ENCODE measurements around the gene C1QTNF6.

C1QTNF6 gene

DNA sequence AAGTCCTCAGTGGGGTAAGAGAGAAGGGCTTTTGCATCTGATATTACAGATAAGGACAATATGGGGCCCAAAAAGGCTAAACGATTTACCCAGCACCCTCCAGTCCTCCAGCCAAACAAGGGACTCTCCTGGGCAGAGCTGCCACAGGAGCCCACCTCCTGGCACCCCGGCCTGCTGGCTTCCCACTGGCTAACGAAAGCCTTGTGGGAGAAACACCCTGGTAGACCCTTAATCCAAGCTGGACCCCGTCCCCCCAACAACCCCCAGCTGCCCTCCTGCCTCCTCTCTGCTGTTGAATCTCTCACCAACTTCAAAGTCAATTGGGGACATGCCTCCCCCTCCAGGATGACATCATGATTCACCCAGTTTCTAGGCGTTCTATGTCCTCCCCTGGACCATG lies 10.8 kb downstream of the C1QTNF6 start:
- TF ChIP-seq GLIS3 (CRISPR knock-in tag; IDR thresholded peaks at IDR 0.05) (no peak), ESRRG (CRISPR knock-in tag; IDR thresholded peaks at IDR 0.05) (no peak), BACH2 (CRISPR knock-in tag; IDR thresholded peaks at IDR 0.05; ENCODE audit: borderline replicate concordance) (no peak), ZNF565 (CRISPR knock-in tag; conservative IDR thresholded peaks at IDR 0.05; ENCODE audit: low read depth) (no peak), ZFP30 (CRISPR knock-in tag; IDR thresholded peaks at IDR 0.05) (no peak), ZNF8 (CRISPR knock-in tag; IDR thresholded peaks at IDR 0.05) (no peak), OSR1 (CRISPR knock-in tag; IDR thresholded peaks at IDR 0.05) (no peak)
- TF ChIP-seq, protein P1, sequence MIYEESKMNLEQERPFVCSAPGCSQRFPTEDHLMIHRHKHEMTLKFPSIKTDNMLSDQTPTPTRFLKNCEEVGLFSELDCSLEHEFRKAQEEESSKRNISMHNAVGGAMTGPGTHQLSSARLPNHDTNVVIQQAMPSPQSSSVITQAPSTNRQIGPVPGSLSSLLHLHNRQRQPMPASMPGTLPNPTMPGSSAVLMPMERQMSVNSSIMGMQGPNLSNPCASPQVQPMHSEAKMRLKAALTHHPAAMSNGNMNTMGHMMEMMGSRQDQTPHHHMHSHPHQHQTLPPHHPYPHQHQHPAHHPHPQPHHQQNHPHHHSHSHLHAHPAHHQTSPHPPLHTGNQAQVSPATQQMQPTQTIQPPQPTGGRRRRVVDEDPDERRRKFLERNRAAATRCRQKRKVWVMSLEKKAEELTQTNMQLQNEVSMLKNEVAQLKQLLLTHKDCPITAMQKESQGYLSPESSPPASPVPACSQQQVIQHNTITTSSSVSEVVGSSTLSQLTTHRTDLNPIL (CRISPR knock-in tag; IDR thresholded peaks at IDR 0.05; ENCODE audit: low read depth) = no peak
- TF ChIP-seq, protein P2, sequence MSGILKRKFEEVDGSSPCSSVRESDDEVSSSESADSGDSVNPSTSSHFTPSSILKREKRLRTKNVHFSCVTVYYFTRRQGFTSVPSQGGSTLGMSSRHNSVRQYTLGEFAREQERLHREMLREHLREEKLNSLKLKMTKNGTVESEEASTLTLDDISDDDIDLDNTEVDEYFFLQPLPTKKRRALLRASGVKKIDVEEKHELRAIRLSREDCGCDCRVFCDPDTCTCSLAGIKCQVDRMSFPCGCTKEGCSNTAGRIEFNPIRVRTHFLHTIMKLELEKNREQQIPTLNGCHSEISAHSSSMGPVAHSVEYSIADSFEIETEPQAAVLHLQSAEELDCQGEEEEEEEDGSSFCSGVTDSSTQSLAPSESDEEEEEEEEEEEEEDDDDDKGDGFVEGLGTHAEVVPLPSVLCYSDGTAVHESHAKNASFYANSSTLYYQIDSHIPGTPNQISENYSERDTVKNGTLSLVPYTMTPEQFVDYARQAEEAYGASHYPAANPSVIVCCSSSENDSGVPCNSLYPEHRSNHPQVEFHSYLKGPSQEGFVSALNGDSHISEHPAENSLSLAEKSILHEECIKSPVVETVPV (CRISPR knock-in tag; IDR thresholded peaks at IDR 0.05) = no peak

GRCh38 chr22:37176464-37177061 lies 11.5 kb downstream of the C1QTNF6 start:
- TF ChIP-seq TCF4 (CRISPR knock-in tag; IDR thresholded peaks at IDR 0.05; ENCODE audit: borderline replicate concordance) (peak; percentile 52; the same call in 1 of the 2 replicates), ARNTL (CRISPR knock-in tag; IDR thresholded peaks at IDR 0.05; ENCODE audit: borderline replicate concordance, low read depth) (no peak)
- TF ChIP-seq, protein P3, sequence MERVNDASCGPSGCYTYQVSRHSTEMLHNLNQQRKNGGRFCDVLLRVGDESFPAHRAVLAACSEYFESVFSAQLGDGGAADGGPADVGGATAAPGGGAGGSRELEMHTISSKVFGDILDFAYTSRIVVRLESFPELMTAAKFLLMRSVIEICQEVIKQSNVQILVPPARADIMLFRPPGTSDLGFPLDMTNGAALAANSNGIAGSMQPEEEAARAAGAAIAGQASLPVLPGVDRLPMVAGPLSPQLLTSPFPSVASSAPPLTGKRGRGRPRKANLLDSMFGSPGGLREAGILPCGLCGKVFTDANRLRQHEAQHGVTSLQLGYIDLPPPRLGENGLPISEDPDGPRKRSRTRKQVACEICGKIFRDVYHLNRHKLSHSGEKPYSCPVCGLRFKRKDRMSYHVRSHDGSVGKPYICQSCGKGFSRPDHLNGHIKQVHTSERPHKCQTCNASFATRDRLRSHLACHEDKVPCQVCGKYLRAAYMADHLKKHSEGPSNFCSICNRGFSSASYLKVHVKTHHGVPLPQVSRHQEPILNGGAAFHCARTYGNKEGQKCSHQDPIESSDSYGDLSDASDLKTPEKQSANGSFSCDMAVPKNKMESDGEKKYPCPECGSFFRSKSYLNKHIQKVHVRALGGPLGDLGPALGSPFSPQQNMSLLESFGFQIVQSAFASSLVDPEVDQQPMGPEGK (CRISPR knock-in tag; IDR thresholded peaks at IDR 0.05; ENCODE audit: borderline replicate concordance) = no peak
- peak; percentile 88 for ATAC-seq

More for the DNA sequence above, 10.8 kb downstream of the C1QTNF6 start:
- ATAC-seq = no peak

GRCh38 chr22:37175414-37176281 lies 12.4 kb downstream of the C1QTNF6 start:
- ATAC-seq = no peak
- TF ChIP-seq TCF4 (CRISPR knock-in tag; IDR thresholded peaks at IDR 0.05; ENCODE audit: borderline replicate concordance) (no peak), RARB (CRISPR knock-in tag; IDR thresholded peaks at IDR 0.05) (no peak)
- TF ChIP-seq, protein P3 (CRISPR knock-in tag; IDR thresholded peaks at IDR 0.05; ENCODE audit: borderline replicate concordance) = no peak

- ATAC-seq = no peak
- TF ChIP-seq ZNF565 (CRISPR knock-in tag; conservative IDR thresholded peaks at IDR 0.05; ENCODE audit: low read depth) = no peak
- no peak for TF ChIP-seq SNAI2 (CRISPR knock-in tag; IDR thresholded peaks at IDR 0.05)
- TF ChIP-seq, protein P2 (CRISPR knock-in tag; IDR thresholded peaks at IDR 0.05) = no peak
- TF ChIP-seq ARNTL (CRISPR knock-in tag; IDR thresholded peaks at IDR 0.05; ENCODE audit: borderline replicate concordance, low read depth) = no peak
- TF ChIP-seq TSHZ2 (CRISPR knock-in tag; IDR thresholded peaks at IDR 0.05) = no peak
- TF ChIP-seq TCF4 (CRISPR knock-in tag; IDR thresholded peaks at IDR 0.05; ENCODE audit: borderline replicate concordance) = no peak
- no peak for TF ChIP-seq BACH2 (CRISPR knock-in tag; IDR thresholded peaks at IDR 0.05; ENCODE audit: borderline replicate concordance)
- no peak for TF ChIP-seq TOX (CRISPR knock-in tag; IDR thresholded peaks at IDR 0.05; ENCODE audit: borderline replicate concordance)
- TF ChIP-seq, protein P3 (CRISPR knock-in tag; IDR thresholded peaks at IDR 0.05; ENCODE audit: borderline replicate concordance) = no peak
- no peak for TF ChIP-seq ZFP3 (CRISPR knock-in tag; IDR thresholded peaks at IDR 0.05)
- TF ChIP-seq, protein P1 (CRISPR knock-in tag; IDR thresholded peaks at IDR 0.05; ENCODE audit: low read depth) = no peak
Measured at GRCh38 chr22:37174964-37175363, 13.1 kb downstream of the C1QTNF6 start.
